Body of pancreas (tissue), 4 donors: ENCODE measurements around the gene CRKL. TPM values are rescaled to one million over a fixed set of nuclear protein-coding genes. Genes with fewer than 3 reads are reported as not detected.

Experiments
- ATAC-seq: fragments of 150-250 bp; one replicate; pipeline ENCODE4 v1.9.1; 2016
- DNase-seq, 4 donors: peaks; one replicate each; pipeline ENCODE4 v3.0.0-alpha.2; 2019
- H3K27ac ChIP-seq, 4 donors: fragments of 200-600 bp; sonication (generic); 1 replicate in 3 of 4; 2 replicates in 1 of 4; pipeline versions ENCODE4 v1.5.1 to v1.6.1; 2016 to 2019; ENCODE audit warnings: mild to moderate bottlenecking in 1 of 4, mixed read lengths in 1 of 4, moderate library complexity in 1 of 4
- H3K27me3 ChIP-seq, 2 donors: fragments of 200-600 bp; sonication (generic); one replicate each; pipeline ENCODE4 v1.6.0; 2016; ENCODE audit warnings: mild to moderate bottlenecking in 1 of 2
- H3K36me3 ChIP-seq, 2 donors: fragments of 200-600 bp; sonication (generic); replicated peaks in 1 of 2; 2 replicates each; pipeline ENCODE4 v1.5.1; 2016; ENCODE audit warnings: low read depth in 2 of 2; ENCODE audit not compliant: insufficient read depth in 1 of 2
- H3K4me1 ChIP-seq: fragments of 200-600 bp; sonication (generic); one replicate; pipeline ENCODE4 v1.6.0; 2016
- H3K4me3 ChIP-seq, 2 donors: fragments of 200-600 bp; sonication (generic); 1 replicate in 1 of 2; 2 replicates in 1 of 2; pipeline ENCODE4 v1.5.1; 2016 to 2019
- H3K9me3 ChIP-seq, 3 donors: fragments of 200-600 bp; sonication (generic); 1 replicate in 2 of 3; 2 replicates in 1 of 3; pipeline ENCODE4 v1.5.1; 2016
- CTCF ChIP-seq, 7 experiments: fragments of 450-650 bp in 4 of 7; fragments of 200-600 bp in 3 of 7; sonication (generic) in 3 of 7; IDR thresholded peaks; one replicate each; pipeline ENCODE4 v1.5.1; 2016 to 2019; ENCODE audit warnings: antibody characterized with exemption in 7 of 7
- POLR2A ChIP-seq, 3 donors: fragments of 450-650 bp; IDR thresholded peaks; one replicate each; pipeline ENCODE4 v1.6.1; 2016; ENCODE audit warnings: antibody characterized with exemption in 3 of 3, mild to moderate bottlenecking in 2 of 3
- WGBS, 2 donors: methylation state at CpG; one replicate each; pipeline ENCODE4 v1.1.5; 2017; 5-methylcytosine and 5-hydroxymethylcytosine counted together
- intact Hi-C: fragments of 100-400 bp; cut with DNase I; formaldehyde crosslinking; loops from one replicate; pipeline ENCODE4 v1.15.1; 2023
- total RNA-seq, 2 donors: library from RNA; depleted of rRNA; stranded (reverse); fragments of >200 nt; gene quantifications; one replicate each; pipeline ENCODE4 v1.1.0, GENCODE V29; 2016

CRKL gene
- total RNA-seq, 2 donors from 2014 or later: 18.2 to 25.4 TPM

- no peaks in the 10 kb centered on the region for H3K27me3 ChIP-seq
- H3K36me3 ChIP-seq: peaks cover 11% of the 10 kb centered on the region in 2 donors
- ATAC-seq (no peak), DNase-seq (no peak)
- TF ChIP-seq CTCF (IDR thresholded peaks at IDR 0.05) (no peak), POLR2A (IDR thresholded peaks at IDR 0.05) (no peak)
- WGBS, 2 donors: 85 to 94% methylated on average over 9 to 23 of the region's 23 CpGs
- H3K4me1 ChIP-seq: peaks cover 11% of the 10 kb centered on the region
- H3K4me3 ChIP-seq: no peak overlapping the region
- H3K9me3 ChIP-seq: no peaks in the 10 kb centered on the region
- intact Hi-C loops: no loop called here
- H3K27ac ChIP-seq: no peak overlapping the region
These were observed 78.3 kb downstream of the CRKL start for GRCh38 chr22:20995329-20996030.

GRCh38 chr22:20996031-20996410, 78.8 kb downstream of the CRKL start:
- no peak overlapping the region for H3K27ac ChIP-seq
- no peaks in the 10 kb centered on the region for H3K9me3 ChIP-seq
- peaks cover 16% of the 10 kb centered on the region for H3K4me1 ChIP-seq
- no peak for ATAC-seq
- intact Hi-C loops: no loop called here
- WGBS, 2 donors: 83 to 96% methylated on average over 1 to 10 of the region's 10 CpGs
- no peaks in the 10 kb centered on the region for H3K27me3 ChIP-seq
- DNase-seq: no peak
- no peak for TF ChIP-seq CTCF (IDR thresholded peaks at IDR 0.05)
- peak in 1 of 3 donors; percentile 1 for TF ChIP-seq POLR2A (IDR thresholded peaks at IDR 0.05)
- no peak overlapping the region for H3K4me3 ChIP-seq
- peaks cover 11% of the 10 kb centered on the region in 2 donors for H3K36me3 ChIP-seq

GRCh38 chr22:20996598-20997535, 79.7 kb downstream of the CRKL start:
- no peak overlapping the region for H3K27ac ChIP-seq
- DNase-seq: no peak
- TF ChIP-seq POLR2A (IDR thresholded peaks at IDR 0.05) (no peak), CTCF (IDR thresholded peaks at IDR 0.05) (no peak)
- H3K4me1 ChIP-seq: peaks cover 21% of the 10 kb centered on the region
- H3K9me3 ChIP-seq: no peaks in the 10 kb centered on the region
- intact Hi-C loops: no loop called here
- WGBS, 2 donors: 89 to 93% methylated on average over 6 to 24 of the region's 27 CpGs
- H3K36me3 ChIP-seq: peaks cover 11% of the 10 kb centered on the region in 2 donors
- no peak overlapping the region for H3K4me3 ChIP-seq
- no peak for ATAC-seq
- no peaks in the 10 kb centered on the region for H3K27me3 ChIP-seq

- Histone ChIP-seq H3K36me3 (peaks cover 5 to 10% of the 10 kb centered on the region in 2 donors), H3K9me3 (no peaks in the 10 kb centered on the region), H3K4me1 (peaks cover 21% of the 10 kb centered on the region), H3K27ac (peak overlapping the region in 1 of 4 donors; percentile 0), H3K4me3 (no peak overlapping the region), H3K27me3 (no peaks in the 10 kb centered on the region)
- DNase-seq: no peak
- no peak for TF ChIP-seq POLR2A (IDR thresholded peaks at IDR 0.05)
- TF ChIP-seq CTCF (IDR thresholded peaks at IDR 0.05): no peak
- 80 to 84% methylated on average over 6 to 13 of the region's 13 CpGs for WGBS, 2 donors
- intact Hi-C loops: no loop called here
- no peak for ATAC-seq
These were observed 80.5 kb downstream of the CRKL start for GRCh38 chr22:20997536-20998257.
